GM18868 (cell line): ENCODE results near the gene ATP8B4.
A peak's percentile ranks its signal among the peaks of the same experiment; 100 is the strongest.

ENCODE experiments used
- ATAC-seq: cut with Tn5 transposase; IDR thresholded peaks from one replicate; pipeline ENCODE4 v1.9.1; 2021; ENCODE audit warnings: mild to moderate bottlenecking, moderate library complexity; ENCODE audit not compliant: unreplicated experiment

Gene ATP8B4

GRCh38 chr15:50024281-50024680, 94.8 kb downstream of the ATP8B4 start:
- ATAC-seq, result no peak

GRCh38 chr15:50018491-50018890, 100.5 kb downstream of the ATP8B4 start:
- no peak for ATAC-seq

- ATAC-seq, result peak; percentile 52
These were observed 101.5 kb downstream of the ATP8B4 start for GRCh38 chr15:50017522-50017921.

- ATAC-seq, result no peak
These were observed 102.1 kb downstream of the ATP8B4 start for GRCh38 chr15:50016951-50017350.

- ATAC-seq, result no peak
These were observed 106.2 kb downstream of the ATP8B4 start for GRCh38 chr15:50012790-50013189.

GRCh38 chr15:50009634-50010033, 109.4 kb downstream of the ATP8B4 start:
- no peak for ATAC-seq

GRCh38 chr15:50003786-50004334, 115.2 kb downstream of the ATP8B4 start:
- peak; percentile 100 for ATAC-seq

GRCh38 chr15:49991587-49991986, 127.4 kb downstream of the ATP8B4 start:
- ATAC-seq, result no peak

GRCh38 chr15:49990835-49991545, 128.0 kb downstream of the ATP8B4 start:
- ATAC-seq, result no peak

- no peak for ATAC-seq
These were observed 129.5 kb downstream of the ATP8B4 start for GRCh38 chr15:49989498-49989897.

- ATAC-seq, result no peak
These were observed 130.3 kb downstream of the ATP8B4 start for GRCh38 chr15:49988766-49989165.

GRCh38 chr15:49987896-49988295, 131.1 kb downstream of the ATP8B4 start:
- no peak for ATAC-seq

GRCh38 chr15:49987198-49987785, 131.7 kb downstream of the ATP8B4 start:
- no peak for ATAC-seq

GRCh38 chr15:49986326-49986725, 132.7 kb downstream of the ATP8B4 start:
- ATAC-seq, result no peak

- no peak for ATAC-seq
These were observed 133.6 kb downstream of the ATP8B4 start for GRCh38 chr15:49985463-49985862.

- ATAC-seq, result no peak
These were observed 134.6 kb downstream of the ATP8B4 start for GRCh38 chr15:49984436-49984835.

- ATAC-seq, result no peak
These were observed 136.4 kb downstream of the ATP8B4 start for GRCh38 chr15:49982584-49982983.

- peak; percentile 72 for ATAC-seq
These were observed 139.2 kb downstream of the ATP8B4 start for GRCh38 chr15:49979705-49980382.

- no peak for ATAC-seq
These were observed 140.9 kb downstream of the ATP8B4 start for GRCh38 chr15:49978121-49978520.

- ATAC-seq, result no peak
These were observed 141.7 kb downstream of the ATP8B4 start for GRCh38 chr15:49977306-49977705.

- ATAC-seq, result no peak
These were observed 154.5 kb downstream of the ATP8B4 start for GRCh38 chr15:49964551-49964950.

- no peak for ATAC-seq
These were observed 155.0 kb downstream of the ATP8B4 start for GRCh38 chr15:49964061-49964460.
